ENCODE measurements around the gene PNPO. TPM values are rescaled to one million over a fixed set of nuclear protein-coding genes. Genes with fewer than 3 reads are reported as not detected.
A peak's percentile ranks its signal among the peaks of the same experiment; 100 is the strongest.
"Not testable (repeated sequence)": the region's sequence is repeated elsewhere in the genome, so short reads cannot be mapped to it uniquely, and the experiment has no call there.

The PNPO gene
- total RNA-seq, 1 donor from 2014 or later, result 27.8 TPM

- intact Hi-C loops (cut with DNase I), result loop anchor here (2.0 kb wide), 1 partner anchor 25 kb away; the partner anchor contains the start of gene PNPO
- ATAC-seq (peak; percentile 74), DNase-seq (ENCODE audit: missing footprints) (peak; percentile 65)
These were observed 25.5 kb upstream of the PNPO start for GRCh38 chr17:47915776-47916398.

GRCh38 chr17:47916489-47917208 is 24.7 kb upstream of the PNPO start:
- ATAC-seq (no peak), DNase-seq (ENCODE audit: missing footprints) (peak; percentile 64)
- intact Hi-C loops (cut with DNase I), result loop anchor here (2.0 kb wide), 1 partner anchor 24 kb away; the partner anchor contains the start of gene PNPO

GRCh38 chr17:47917581-47917980 is 23.8 kb upstream of the PNPO start:
- intact Hi-C loops (cut with DNase I), result loop anchor here (2.0 kb wide), 1 partner anchor 23 kb away; the partner anchor contains the start of gene PNPO
- ATAC-seq (no peak), DNase-seq (ENCODE audit: missing footprints) (no peak)

GRCh38 chr17:47918006-47918405 is 23.4 kb upstream of the PNPO start:
- DNase-seq (ENCODE audit: missing footprints) (no peak), ATAC-seq (no peak)
- intact Hi-C loops (cut with DNase I), result no loop called here

- ATAC-seq (no peak), DNase-seq (ENCODE audit: missing footprints) (no peak)
- intact Hi-C loops (cut with DNase I), result no loop called here
These were observed 22.4 kb upstream of the PNPO start for GRCh38 chr17:47918991-47919390.

GRCh38 chr17:47919889-47920288 is 21.5 kb upstream of the PNPO start:
- intact Hi-C loops (cut with DNase I); ATAC-seq; DNase-seq (ENCODE audit: missing footprints): not testable (repeated sequence)

- intact Hi-C loops (cut with DNase I), result no loop called here
- no peak for ATAC-seq
- peak; percentile 50 for DNase-seq (ENCODE audit: missing footprints)
These were observed 16.3 kb upstream of the PNPO start for GRCh38 chr17:47924785-47925677.

- intact Hi-C loops (cut with DNase I), result no loop called here
- no peak for DNase-seq (ENCODE audit: missing footprints)
- no peak for ATAC-seq
These were observed 15.7 kb upstream of the PNPO start for GRCh38 chr17:47925678-47925988.

GRCh38 chr17:47927821-47928400 is 13.5 kb upstream of the PNPO start:
- peak; percentile 65 for DNase-seq (ENCODE audit: missing footprints)
- no peak for ATAC-seq
- intact Hi-C loops (cut with DNase I), result no loop called here

- intact Hi-C loops (cut with DNase I), result no loop called here
- no peak for ATAC-seq
- DNase-seq (ENCODE audit: missing footprints), result no peak
These were observed 13.0 kb upstream of the PNPO start for GRCh38 chr17:47928415-47928814.

GRCh38 chr17:47929218-47930000 is 12.0 kb upstream of the PNPO start:
- DNase-seq (ENCODE audit: missing footprints) (peak; percentile 39), ATAC-seq (peak; percentile 90)
- intact Hi-C loops (cut with DNase I), result no loop called here

GRCh38 chr17:47931848-47932247 is 9.5 kb upstream of the PNPO start:
- DNase-seq (ENCODE audit: missing footprints) (no peak), ATAC-seq (no peak)
- intact Hi-C loops (cut with DNase I), result no loop called here

- intact Hi-C loops (cut with DNase I), result no loop called here
- DNase-seq (ENCODE audit: missing footprints) (no peak), ATAC-seq (no peak)
These were observed 6.5 kb upstream of the PNPO start for GRCh38 chr17:47934856-47935255.

GRCh38 chr17:47935468-47935867 is 5.9 kb upstream of the PNPO start:
- DNase-seq (ENCODE audit: missing footprints); ATAC-seq; intact Hi-C loops (cut with DNase I): not testable (repeated sequence)

- intact Hi-C loops (cut with DNase I), result no loop called here
- no peak for ATAC-seq
- DNase-seq (ENCODE audit: missing footprints), result peak; percentile 21
These were observed 5.4 kb upstream of the PNPO start for GRCh38 chr17:47935961-47936360.

GRCh38 chr17:47937941-47938340 is 3.4 kb upstream of the PNPO start:
- intact Hi-C loops (cut with DNase I), result no loop called here
- DNase-seq (ENCODE audit: missing footprints), result no peak
- ATAC-seq, result no peak

- intact Hi-C loops (cut with DNase I), result no loop called here
- no peak for DNase-seq (ENCODE audit: missing footprints)
- no peak for ATAC-seq
These were observed 732 bp downstream of the PNPO start for GRCh38 chr17:47942096-47942510.

- DNase-seq (ENCODE audit: missing footprints) (no peak), ATAC-seq (no peak)
- intact Hi-C loops (cut with DNase I), result no loop called here
These were observed 1.2 kb downstream of the PNPO start for GRCh38 chr17:47942568-47942967.
